Hematopoietic multipotent progenitor cell treated with erythropoietin and hydrocortisone succinate and interleukin-3 and kit ligand, for 17 days (in vitro differentiated cells): Measurements from ENCODE around the gene SORBS1.

Experiments used
- DNase-seq: peaks from one replicate; pipeline ENCODE4 v3.0.0-alpha.2; 2015; ENCODE audit warnings: low spot score

The SORBS1 gene

DNA sequence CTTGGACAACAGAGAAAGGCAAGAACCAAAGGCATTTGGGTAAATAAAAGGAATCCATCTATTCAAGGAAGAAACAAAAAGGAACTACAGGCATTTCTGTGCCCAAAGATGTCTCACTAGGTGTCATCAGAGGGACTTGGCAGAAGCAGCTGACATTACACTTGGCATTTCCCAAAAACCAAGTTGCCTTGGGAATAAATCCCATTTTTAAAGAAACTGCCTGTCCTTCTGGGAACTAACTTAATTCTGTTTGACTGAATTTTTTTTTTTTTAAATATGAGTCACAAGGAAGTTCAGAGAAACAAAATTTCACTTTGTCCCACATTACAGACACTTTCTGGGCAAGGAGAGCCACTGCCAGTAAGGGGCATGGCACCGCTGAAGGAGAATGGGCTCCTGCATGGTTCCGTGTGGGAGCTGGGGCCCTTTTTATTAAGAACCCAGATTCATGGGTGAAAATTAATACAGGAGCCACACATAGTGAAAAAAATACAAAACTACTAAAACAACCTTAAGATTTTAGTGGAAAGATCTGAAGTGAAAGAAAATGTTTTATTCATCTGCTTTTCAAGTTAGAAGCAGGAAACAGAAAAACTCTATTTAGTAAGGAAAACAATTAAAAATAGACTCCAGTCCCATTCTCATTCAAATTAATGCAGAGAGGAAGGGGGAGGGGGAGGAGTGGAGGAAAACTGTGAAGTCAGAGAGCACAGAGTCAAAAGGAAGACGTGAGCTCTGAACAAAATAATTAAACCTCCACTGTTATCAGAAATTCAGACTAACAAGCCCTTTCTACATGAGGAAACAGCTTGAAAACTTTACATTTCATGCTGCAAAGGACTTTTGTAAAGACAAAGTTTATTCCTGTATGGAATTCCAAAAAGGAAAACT lies 151.9 kb downstream of the SORBS1 start:
- DNase-seq, result no peak

DNA sequence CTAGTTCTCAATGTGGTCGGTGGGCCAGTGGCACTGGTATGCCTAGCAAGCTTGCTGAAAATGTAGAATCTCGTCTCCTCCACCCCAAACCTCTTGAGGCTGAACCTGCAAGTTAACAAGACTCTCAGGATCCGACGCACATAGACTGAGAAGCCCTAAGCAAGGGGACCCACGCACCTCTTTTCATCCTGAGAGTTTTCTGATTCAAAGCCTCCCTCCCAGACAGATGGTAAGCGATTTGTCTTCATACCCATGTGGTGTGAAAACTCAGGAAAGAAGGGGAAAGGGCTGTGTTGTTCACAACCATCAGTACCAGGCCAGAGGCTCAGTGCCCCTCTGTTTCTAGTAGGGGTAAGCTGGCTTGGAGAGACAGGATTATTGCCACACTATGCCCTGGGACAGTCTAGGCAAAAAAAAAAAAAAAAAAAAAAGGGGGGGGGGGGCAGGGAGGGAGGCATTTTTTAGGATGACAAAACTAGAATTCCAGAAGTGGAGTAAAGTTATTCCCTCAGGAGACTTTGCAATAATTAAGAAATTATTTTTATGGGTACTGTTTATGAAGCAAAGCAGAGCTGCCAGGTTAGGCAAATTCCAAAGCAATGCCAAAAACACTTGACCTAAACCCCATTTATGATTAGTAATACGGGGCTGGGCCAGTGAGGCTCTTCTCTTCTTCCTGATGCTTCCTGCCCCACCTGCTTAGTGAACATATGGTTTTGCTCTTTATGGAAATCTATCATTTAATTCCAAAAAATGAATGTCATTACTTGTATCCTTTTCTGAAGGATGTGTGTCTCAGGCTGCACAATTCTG lies 152.8 kb downstream of the SORBS1 start:
- no peak for DNase-seq

DNA sequence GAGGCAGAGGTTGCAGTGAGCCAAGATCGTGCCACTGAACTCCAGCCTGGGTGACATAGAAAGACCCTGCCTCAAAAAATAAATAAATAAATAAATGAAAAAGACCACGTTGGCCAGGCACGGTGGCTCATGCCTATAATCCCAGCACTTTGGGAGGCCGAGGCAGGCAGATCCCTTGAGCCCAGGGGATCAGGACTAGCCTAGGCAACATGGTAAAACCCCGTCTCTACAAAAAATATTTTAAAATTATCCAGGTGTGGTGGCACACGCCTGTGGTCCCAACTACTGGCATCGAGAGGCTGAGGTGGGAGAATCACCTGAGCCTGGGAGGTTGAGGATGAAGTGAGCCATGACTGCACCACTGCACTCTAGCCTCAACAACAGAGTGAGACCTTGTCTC lies 153.6 kb downstream of the SORBS1 start:
- DNase-seq, result no peak

DNA sequence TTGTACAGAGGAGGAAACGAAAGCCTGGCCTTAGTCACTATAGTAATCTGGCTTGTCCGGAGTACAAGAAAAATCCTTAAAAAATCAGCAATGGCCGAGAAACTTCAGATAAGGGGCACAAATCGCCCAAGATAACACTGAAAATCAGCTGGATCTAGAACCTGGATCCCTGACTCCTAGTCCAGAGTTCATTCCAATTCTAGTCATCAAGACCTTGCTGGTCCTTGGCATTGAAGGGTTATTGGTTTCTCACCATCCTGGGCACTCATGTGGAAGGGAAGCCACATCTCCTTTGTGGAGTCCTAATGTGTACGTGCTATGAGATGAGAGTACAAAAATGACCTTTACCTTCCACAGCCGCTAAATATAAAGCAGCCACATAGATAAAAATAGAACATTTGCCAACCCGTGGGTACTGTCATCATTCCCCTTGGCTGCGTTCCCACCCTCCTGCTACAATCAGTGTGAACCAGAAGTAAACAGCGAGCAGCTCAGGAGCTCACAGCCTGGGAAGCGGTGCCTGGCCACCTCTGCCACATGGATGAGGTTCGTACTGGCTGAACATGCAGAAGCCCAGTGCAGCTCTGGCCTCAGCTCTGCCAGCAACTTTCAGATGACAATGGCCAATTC lies 154.4 kb downstream of the SORBS1 start:
- DNase-seq, result peak; percentile 88

DNA sequence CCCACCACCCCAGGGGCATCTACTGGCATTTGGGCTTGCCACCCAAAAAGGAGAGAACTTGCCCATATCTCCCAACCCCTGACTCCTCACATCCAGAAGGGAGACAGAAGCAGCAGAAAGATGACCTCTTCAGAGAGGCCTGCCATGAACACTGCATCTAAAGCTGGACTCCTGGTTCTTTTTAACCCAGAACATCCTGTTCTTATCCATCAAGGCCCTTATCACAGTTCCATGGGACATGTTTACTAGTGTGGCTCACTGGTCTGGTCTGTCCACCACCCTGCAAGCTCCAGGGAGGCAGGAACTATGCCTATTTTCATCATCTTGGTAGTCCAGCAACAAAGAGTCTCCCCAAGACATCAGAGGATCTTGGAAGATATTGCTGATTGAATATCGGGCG lies 155.5 kb downstream of the SORBS1 start:
- no peak for DNase-seq

DNA sequence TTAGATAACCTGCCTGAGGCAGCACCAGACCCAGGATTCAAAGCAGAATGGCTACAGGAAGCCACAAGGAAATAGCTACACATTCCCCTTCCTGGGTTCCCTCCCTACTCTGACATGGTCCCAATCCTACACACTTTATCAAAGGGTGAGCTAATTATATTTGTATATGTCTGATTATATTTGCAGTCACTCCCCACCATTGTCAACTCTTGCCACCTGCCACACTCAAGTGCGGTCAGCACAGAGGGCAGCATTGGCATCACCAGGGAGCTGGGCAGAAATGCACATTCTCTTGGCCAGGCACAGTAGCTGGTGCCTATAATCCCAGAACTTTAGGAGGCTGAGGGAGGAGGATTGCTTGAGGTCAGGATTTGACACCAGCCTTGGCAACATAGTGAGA lies 156.3 kb downstream of the SORBS1 start:
- DNase-seq, result no peak

DNA sequence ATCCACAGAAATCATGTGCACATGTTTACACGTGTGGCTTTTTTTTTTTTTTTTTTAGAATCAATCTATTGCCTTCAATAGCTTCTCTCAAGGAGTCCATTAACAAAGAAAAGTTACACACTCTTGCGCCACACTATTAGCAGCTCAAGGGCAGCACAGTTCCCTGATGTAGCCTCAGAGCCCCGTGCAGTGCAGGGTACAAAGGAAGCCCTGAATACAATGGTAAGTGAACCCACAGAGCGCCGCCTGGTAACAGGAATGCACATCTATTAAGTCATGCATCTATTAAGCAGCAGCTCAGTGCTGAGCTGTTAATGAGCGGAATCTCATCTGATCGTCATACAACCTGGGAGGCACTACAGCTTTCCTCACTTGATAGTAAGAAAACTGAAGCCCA lies 156.7 kb downstream of the SORBS1 start:
- no peak for DNase-seq

DNA sequence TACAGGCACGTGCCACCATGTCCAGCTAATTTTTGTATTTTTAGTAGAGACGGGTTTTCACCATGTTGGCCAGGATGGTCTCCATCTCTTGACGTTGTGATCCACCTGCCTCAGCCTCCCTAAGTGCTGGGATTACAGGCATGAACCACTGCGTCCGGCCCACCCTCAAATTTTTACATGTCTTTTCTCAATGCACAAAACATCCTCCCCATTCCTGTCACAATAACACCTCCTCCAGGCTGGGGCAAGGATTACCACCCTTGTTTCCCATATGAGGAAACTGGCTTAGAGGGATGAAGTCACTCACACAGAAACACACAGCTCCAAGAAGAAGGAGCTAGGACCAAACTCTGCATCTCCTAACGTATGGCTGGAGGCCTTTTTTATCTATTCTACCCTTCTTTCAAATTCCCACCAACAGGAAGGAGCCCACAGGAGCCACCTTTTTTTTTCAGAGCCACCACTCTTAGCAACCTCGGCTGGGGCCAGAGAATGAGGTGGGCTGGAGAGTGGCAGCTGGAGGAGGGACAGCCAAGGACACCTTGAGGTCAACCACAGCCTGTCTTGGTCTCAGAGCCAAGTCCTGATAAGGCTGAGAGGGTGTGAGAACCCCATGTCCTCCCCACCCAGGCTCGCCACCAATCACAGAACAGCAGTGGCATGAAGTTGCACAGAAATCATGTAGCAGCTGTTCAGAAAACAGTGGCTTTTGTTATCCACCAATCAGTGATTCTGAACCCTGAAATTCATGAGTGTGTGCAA lies 157.3 kb downstream of the SORBS1 start:
- peak; percentile 34 for DNase-seq

DNA sequence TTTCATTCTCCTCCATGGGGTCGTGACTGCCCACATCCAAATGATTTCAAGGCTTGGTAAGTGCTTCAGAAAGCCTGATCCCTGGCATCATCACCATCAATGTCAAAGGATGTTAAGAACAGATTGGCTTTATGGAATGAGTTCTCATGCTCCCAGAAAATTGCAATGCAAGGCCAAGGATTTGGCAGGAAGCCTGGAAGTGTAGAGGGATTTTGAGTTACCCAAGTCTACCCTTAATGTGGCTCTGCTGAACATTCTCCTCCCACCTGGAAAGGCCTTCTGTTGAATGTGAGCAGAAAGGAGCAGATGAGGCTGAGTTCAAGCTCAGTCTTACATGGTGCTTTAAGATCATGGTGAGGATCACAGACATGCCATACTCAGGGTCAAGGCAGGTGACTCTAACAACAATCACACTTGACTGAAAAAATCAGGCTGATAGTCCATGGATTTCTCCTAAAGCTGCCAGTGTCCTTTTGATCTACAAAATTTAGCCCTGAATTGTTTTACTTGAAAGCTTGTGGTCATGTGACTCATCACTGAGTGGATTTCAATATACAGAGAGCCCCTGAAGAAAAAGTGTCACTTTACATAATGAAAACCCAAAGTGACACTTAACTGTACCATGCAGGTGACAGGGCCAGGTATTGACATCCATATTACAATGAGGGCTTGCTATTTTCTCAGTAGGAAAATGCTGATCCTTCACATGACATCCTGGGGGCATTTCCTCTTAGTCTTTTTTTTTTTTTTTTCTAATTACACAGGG lies 159.3 kb downstream of the SORBS1 start:
- DNase-seq, result no peak

DNA sequence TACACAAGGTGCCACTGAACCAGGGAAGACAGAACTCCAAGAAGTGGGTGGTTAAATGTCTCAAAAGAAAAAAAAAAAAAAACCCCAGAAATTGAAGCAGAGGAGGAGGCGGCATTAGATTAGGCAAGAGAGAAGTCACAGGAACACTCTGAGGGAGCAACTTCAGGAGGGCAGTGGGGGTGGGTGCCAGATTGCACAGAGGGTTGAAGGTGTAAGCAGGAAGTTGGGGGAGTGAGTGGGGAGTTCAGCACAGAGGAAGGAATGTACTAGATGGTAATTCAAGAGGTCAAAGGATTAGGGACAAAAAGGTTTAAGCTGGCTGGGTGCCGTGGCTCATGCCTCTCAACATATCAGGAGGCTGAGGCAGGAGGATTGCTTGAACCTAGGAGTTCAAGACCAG lies 160.4 kb downstream of the SORBS1 start:
- no peak for DNase-seq

DNA sequence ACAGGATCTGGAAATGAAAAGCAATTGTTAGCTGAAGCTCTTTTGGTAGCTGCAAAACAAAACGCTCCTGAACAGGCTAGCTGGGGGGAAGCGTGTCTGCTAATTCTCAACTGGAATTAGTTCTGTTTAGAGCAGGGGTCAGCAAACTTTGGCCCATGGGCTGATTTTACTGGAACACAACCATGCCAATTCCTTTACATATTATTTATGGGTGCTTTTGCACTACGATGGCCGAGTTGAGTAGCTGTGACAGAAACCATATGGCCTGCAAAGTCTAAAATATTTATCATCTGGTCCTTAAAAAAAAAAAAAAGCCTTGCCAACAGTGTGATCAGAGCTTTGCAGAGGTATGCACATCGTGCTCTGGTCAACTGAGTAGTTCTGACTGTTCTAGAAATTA lies 162.0 kb downstream of the SORBS1 start:
- no peak for DNase-seq

DNA sequence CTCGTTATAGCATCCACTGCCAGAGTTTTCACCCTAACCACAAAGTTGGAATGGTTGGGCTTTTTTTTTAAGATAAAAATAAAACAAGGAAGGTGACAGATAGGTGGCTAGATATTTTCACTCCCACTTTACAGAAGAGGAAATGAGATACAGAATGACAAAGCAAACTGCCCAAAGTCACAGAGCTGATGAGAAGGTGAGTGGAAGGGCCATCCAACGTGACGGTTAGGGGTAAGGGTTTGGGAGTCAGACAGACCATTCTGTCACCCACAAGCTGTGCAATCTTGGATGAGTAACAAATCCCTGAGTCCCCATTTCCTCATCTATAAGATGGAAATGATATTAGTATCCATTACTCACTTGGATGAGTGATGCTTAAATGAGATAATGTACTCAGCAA lies 163.4 kb downstream of the SORBS1 start:
- DNase-seq, result no peak

DNA sequence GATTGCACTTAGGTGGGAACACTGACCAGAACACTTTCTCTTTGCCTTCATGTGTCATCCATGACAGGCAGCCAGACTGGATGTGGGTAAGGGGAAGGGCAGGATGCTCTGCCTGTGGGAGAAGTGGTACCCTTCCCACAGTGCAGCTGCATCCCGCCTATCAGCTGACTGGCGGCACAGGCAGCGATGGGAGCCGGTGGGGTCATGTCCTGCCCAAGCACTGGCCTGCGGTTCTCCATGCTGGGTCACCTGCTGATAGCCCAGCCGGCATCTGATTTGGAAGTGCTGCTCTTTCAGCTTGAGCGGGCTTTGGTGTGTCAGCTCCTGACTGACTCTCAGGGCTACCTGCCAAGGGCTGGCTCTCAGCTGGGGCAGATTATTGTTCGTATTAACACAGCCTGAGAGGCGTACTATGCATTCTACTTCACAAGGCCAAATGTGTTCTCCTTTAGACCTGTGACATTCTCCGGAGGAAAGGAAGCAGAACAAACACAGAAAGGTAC lies 165.2 kb downstream of the SORBS1 start:
- no peak for DNase-seq

DNA sequence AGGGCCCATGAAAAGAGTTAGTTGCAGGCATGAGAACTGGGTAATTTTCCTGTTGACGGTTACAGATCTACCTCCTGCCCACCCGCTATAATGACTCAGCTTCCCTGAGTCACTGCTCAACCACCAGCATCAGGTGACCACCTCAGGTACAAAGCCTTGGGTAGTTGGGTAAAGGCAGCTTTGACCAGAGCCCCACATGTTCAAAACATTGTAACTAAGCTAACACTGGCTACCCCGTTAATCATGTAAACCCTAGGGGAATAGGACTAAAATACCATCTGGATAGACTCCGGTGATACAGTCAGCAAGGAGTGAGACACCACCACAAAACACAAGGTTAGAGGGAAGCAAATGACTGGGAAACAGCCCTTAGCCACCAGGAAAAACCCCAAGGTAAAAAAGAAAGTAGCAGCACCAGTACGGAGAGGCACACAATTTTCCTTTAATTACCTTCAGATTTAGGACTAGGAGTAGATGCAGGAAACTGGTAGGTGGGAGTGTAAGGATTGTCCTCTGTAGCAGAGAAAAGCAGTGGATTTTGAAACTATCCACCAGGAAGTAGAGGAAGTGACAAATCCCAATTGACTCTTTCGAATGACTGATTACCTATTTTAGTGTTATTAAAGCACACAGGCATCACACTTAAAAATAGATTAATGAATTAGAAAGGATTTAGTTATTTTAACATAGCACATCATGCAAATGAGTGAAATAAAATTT lies 166.8 kb downstream of the SORBS1 start:
- peak; percentile 40 for DNase-seq

DNA sequence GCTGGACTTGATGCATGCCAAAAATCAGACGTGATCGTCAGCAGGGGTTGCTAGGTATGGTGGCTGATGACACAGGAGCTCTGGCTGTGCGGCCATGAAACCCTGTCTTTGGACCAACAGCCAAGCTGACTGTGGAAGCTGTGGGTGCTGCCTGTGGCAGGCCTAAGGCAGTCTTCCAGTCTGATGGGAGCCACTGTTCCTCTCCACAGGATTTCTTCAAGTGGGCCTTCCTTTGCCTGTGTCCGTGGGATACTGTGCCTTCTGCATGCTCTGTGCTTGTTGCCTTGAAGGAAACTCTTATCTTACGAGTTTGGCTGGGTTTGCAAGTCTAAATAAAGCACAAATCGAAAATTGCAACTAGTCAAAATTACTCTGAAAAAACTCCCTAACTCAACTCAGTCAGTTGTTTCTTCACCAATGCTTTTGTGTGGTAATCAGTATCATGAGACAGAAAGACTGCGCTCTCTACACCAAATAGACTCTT lies 168.4 kb downstream of the SORBS1 start:
- no peak for DNase-seq

DNA sequence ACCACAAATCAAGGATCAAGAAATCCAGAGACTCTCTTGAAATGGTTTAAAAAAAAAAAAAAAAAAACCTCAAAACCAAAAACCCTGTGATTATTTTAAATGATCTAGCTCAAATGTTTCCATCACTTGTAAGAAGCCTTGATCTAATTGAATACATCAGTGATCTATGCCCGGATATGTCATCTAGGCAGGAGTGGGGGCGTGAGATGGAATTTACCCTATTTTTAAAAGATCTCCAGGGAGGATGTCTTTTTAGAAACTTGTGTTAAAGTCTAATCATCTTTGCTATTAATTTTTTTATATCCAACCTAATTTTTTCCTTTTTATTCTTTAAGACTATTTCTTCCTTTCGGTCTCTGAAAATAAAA lies 169.0 kb downstream of the SORBS1 start:
- no peak for DNase-seq

DNA sequence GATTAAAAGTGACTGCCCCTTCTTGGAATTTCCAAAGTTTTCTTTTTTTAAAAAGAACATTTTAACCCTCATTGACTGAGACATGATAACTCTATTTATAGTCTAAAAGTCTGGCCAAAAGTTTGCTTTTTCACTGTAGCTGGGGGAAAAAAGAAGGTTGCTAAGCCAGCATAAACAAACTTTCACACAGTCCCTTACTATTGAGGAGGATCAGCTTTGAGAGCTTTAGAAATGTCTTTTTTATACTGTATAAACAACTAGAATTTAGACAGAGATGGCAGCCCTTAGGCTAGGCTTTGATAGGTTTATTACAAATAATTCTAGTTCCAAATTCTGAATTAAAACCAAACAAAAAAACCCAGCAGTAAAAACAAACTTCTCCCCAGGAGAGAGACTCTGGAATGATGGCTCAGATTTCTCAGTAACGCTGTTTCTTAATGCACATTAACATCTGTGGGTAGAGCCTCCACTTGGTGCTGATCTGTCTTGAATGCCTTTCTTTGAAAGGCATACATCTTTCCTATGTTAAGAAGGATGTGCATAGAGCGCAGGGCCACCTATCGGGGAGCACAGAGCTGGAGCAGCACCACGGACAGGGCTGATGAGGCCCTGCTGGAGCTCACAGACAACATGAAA lies 169.5 kb downstream of the SORBS1 start:
- no peak for DNase-seq

DNA sequence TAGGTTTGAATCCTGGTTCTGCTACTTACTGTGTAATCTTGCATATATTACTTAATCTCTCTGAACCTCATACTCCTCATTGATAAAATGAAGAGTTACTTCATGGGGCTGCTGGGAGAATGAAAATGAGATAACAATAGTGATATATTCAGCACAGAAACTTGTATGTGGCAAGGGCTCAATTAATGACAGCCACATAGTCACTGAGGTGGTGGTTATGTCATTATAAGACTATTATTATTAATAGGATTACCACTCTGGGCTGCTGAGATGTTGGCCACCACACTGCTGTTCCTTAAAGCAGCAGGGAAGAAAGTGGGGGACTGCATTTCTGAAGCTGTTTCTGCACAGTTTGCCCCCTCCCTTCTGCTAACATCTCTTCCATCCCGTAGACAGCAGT lies 170.0 kb downstream of the SORBS1 start:
- no peak for DNase-seq

DNA sequence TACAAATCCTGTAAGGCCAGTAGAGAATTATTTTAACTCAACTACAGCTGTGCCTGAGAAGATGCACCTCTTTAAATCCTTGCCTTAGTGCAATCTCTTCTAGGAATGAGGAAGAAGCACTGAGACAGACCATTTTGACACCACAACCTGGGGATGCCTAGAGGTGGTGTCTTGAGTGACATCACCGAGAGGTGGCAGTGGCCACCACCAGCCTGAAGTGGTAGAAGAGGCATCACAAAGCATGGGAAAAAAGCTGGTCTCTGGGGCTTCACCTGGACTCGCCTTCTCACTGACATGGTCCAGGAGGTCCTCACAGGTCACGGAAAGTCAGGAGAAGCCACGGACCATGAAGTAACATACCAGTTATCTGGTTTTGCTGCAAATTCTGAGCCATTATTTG lies 171.2 kb downstream of the SORBS1 start:
- no peak for DNase-seq

DNA sequence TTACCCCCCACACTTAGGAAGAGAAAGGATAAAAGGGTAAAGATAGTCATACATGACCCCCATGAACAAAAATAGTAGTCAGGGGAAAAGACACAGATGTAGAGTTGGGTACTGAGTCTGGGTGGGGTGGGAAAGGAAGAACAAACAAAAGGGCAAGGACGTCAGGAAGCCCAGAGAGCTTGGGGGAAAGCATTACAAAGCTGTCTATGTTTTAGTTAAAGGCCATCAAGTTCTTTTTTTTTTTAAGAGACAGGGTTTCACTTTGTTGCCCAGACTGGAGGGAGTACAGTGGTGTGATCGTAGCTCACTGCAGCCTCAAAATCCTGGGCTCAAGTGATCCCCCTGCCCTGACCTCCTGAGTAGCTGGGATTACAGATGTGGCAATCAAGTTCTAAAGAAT lies 172.0 kb downstream of the SORBS1 start:
- DNase-seq, result no peak
